HEK293T (cell line): ENCODE results near the gene OXSR1.

Source experiments
- CTCF ChIA-PET: fragments of 350-600 bp; formaldehyde crosslinking; extraction: SDS; loops from one replicate; lab custom pipeline; 2021; ENCODE audit warnings: antibody characterized with exemption, inconsistent platforms; lab: Yijun Ruan, JAX
- POLR2A ChIA-PET: fragments of 350-600 bp; formaldehyde crosslinking; extraction: SDS; loops from one replicate; lab custom pipeline; 2020; ENCODE audit warnings: antibody characterized with exemption, inconsistent platforms; lab: Yijun Ruan, JAX
- DNase-seq: peaks from one replicate; pipeline ENCODE4 v3.0.0; 2012; ENCODE audit warnings: mixed read lengths; ENCODE audit errors: extremely low spot score
- ARNT ChIP-seq: fragments of 450-650 bp; IDR thresholded peaks from 2 replicates; pipeline ENCODE4 v1.6.1; 2017; ENCODE audit warnings: mild to moderate bottlenecking
- BHLHE40 ChIP-seq: fragments of 450-650 bp; IDR thresholded peaks from 2 replicates; pipeline ENCODE4 v1.6.1; 2016; ENCODE audit warnings: mild to moderate bottlenecking, moderate library complexity, borderline replicate concordance
- CTBP1 ChIP-seq: fragments of 450-650 bp; IDR thresholded peaks from 2 replicates; pipeline ENCODE4 v1.6.1; 2016; ENCODE audit warnings: borderline replicate concordance
- ELF4 ChIP-seq: fragments of 450-650 bp; IDR thresholded peaks from 2 replicates; pipeline ENCODE4 v1.6.1; 2017; ENCODE audit warnings: antibody characterized with exemption
- FOXA1 ChIP-seq: fragments of 450-650 bp; IDR thresholded peaks from 2 replicates; pipeline ENCODE4 v1.6.1; 2016; ENCODE audit warnings: mild to moderate bottlenecking
- FOXK2 ChIP-seq: fragments of 450-650 bp; IDR thresholded peaks from 2 replicates; pipeline ENCODE4 v1.6.1; 2016; ENCODE audit warnings: mild to moderate bottlenecking
- FOXM1 ChIP-seq: fragments of 450-650 bp; IDR thresholded peaks from 2 replicates; pipeline ENCODE4 v1.6.1; 2017; ENCODE audit warnings: mild to moderate bottlenecking, borderline replicate concordance
- HDGF ChIP-seq: fragments of 450-650 bp; IDR thresholded peaks from 2 replicates; pipeline ENCODE4 v1.6.1; 2017; ENCODE audit warnings: antibody characterized with exemption, borderline replicate concordance
- L3MBTL2 ChIP-seq: fragments of 450-650 bp; conservative IDR thresholded peaks from 2 replicates; pipeline ENCODE4 v1.6.1; 2016; ENCODE audit warnings: mild to moderate bottlenecking
- LEF1 ChIP-seq: fragments of 450-650 bp; IDR thresholded peaks from 2 replicates; pipeline ENCODE4 v1.6.1; 2017; ENCODE audit warnings: mild to moderate bottlenecking, borderline replicate concordance
- NFRKB ChIP-seq: fragments of 450-650 bp; IDR thresholded peaks from 2 replicates; pipeline ENCODE4 v1.6.1; 2016; ENCODE audit warnings: mild to moderate bottlenecking, moderate library complexity
- SP1 ChIP-seq: fragments of 450-650 bp; IDR thresholded peaks from 2 replicates; pipeline ENCODE4 v1.6.1; 2017
- SUZ12 ChIP-seq: fragments of 450-650 bp; IDR thresholded peaks from 2 replicates; pipeline ENCODE4 v1.6.1; 2016; ENCODE audit warnings: mild to moderate bottlenecking
- TARDBP ChIP-seq: fragments of 450-650 bp; IDR thresholded peaks from 2 replicates; pipeline ENCODE4 v1.6.1; 2016
- ZNF384 ChIP-seq: fragments of 450-650 bp; IDR thresholded peaks from 2 replicates; pipeline ENCODE4 v1.6.1; 2016
- TF ChIP-seq, protein P1 (sequence below): fragments of 450-650 bp; IDR thresholded peaks from 2 replicates; pipeline ENCODE4 v1.6.1; 2016

OXSR1 gene

DNA sequence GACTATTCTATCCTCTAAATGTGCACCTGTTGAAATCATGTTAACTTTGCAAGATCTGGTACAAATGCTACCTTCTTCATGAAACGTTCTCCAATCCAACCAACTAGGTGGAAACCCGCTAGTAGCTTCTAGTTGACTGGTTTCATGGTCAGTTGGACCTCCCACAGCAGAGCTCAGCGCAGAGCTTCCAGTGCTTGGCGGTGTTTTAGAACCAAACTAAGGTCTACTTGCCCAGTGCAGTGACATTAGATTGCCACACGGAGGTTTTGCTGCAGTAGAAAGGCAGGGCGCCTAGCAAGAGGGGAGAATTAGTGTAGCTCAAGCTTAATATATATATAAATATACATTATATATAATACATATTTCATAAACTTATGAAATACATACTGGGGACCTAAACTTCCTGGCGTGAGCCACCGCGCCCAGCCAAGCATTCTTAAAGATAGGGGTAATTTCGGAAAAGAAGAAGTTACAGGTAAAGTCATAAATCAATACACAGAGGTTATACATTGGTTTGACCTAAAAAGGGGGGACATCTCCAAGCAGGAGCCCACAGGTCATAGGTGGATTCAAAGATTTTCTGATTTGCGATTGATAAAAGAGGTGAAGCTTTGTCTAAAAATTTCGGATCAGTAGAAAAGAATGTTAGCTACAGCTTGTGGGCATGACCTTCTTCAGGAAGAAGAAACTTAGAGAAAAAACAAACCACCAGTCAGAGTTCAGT is 2.1 kb upstream of the OXSR1 start:
- ChIA-PET POLR2A (interaction anchor here (1.3 to 4.6 kb wide), 3 partner anchors 10 to 51 kb away, joined by 3 to 39 read pairs (median 26); partner anchors contain the start of genes ACAA1 and MYD88), CTCF (interaction anchor here (0.7 kb wide), 1 partner anchor 167 kb away, joined by 3 read pairs; no protein-coding TSS in a partner anchor)

DNA sequence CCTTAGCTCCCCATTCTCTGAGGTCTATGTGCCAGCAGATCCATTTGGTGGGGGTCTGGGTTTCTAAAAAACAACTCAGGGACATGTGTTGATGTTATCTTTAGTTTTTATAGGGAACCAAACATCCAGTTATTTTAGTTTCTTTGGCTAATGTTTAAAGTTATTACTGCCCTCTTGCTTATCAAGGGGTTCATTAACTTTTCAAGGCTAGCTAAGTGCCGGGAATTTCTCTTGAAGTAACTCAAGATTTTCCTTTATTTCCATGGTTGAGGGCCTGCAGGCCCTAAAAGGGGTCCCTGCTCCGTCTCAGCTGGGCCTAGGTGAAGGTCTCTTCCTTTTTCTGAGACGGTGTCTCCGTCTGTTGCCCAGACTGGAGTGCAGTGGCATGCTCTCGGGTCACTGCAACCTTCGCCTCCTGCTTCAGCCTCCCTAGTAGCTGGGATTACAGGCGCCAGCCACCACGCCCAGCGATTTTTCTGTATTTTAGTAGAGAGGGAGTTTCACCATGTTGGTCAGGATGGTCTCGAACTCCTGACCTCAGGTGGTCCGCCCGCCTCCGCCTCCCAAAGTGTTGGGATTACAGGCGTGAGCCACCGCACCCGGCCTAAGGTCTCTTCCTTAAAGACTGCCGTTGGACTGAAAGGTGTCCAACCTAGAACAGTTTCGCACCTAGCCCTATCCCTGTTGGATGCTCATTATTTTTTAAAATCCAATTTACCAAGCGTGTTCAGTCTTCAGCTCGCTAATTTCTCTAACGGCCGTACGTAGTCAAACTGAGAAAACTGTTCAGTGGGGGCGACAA is 1.3 kb upstream of the OXSR1 start:
- ChIA-PET POLR2A (interaction anchor here (1.0 to 4.6 kb wide), 13 partner anchors 10 to 190 kb away, joined by 3 to 39 read pairs (median 4); partner anchors contain the start of genes ACAA1, MYD88 and XYLB), CTCF (interaction anchor here (1.4 kb wide), 1 partner anchor 9 kb away, joined by 4 read pairs; no protein-coding TSS in a partner anchor)

More for the DNA sequence above, 2.1 kb upstream of the OXSR1 start:
- DNase-seq, result no peak
- TF ChIP-seq SUZ12 (no peak), ELF4 (no peak), HDGF (no peak), CTBP1 (no peak), FOXK2 (no peak), L3MBTL2 (no peak), TARDBP (no peak), FOXA1 (no peak), FOXM1 (no peak), ARNT (no peak), BHLHE40 (no peak), NFRKB (no peak), ZNF384 (no peak), LEF1 (no peak), SP1 (no peak)
- TF ChIP-seq, protein P1, sequence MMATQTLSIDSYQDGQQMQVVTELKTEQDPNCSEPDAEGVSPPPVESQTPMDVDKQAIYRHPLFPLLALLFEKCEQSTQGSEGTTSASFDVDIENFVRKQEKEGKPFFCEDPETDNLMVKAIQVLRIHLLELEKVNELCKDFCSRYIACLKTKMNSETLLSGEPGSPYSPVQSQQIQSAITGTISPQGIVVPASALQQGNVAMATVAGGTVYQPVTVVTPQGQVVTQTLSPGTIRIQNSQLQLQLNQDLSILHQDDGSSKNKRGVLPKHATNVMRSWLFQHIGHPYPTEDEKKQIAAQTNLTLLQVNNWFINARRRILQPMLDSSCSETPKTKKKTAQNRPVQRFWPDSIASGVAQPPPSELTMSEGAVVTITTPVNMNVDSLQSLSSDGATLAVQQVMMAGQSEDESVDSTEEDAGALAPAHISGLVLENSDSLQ, result no peak

GRCh38 chr3:38164643-38164951 is 740 bp upstream of the OXSR1 start:
- ChIA-PET POLR2A (interaction anchor here (0.6 to 4.6 kb wide), 17 partner anchors 8 to 190 kb away, joined by 3 to 39 read pairs (median 3); partner anchors contain the start of genes ACAA1, MYD88 and XYLB), CTCF (interaction anchor here (0.7 to 1.4 kb wide), 2 partner anchors 10 to 133 kb away, joined by 3 to 4 read pairs; no protein-coding TSS in a partner anchor)
- DNase-seq, result no peak
- TF ChIP-seq ZNF384 (0 out of 2 replicates have a peak, but pooled peaks have one; percentile 55), TARDBP (no peak), FOXM1 (no peak), HDGF (no peak)

More for the DNA sequence above, 1.3 kb upstream of the OXSR1 start:
- DNase-seq, result no peak
- no peak for TF ChIP-seq FOXA1
- TF ChIP-seq CTBP1, result no peak
- TF ChIP-seq L3MBTL2, result no peak
- TF ChIP-seq LEF1, result no peak
- TF ChIP-seq ELF4, result no peak
- TF ChIP-seq HDGF, result no peak
- TF ChIP-seq ARNT, result no peak
- no peak for TF ChIP-seq ZNF384
- no peak for TF ChIP-seq SUZ12

- ChIA-PET POLR2A (interaction anchor here (0.9 to 4.6 kb wide), 9 partner anchors 12 to 145 kb away, joined by 3 to 39 read pairs (median 7); partner anchors contain the start of genes ACAA1 and MYD88), CTCF (no interaction called here)
- DNase-seq, result no peak
- no peak for TF ChIP-seq LEF1
- TF ChIP-seq TARDBP, result 0 out of 2 replicates have a peak, but pooled peaks have one; percentile 48
- no peak for TF ChIP-seq FOXK2
- no peak for TF ChIP-seq L3MBTL2
- no peak for TF ChIP-seq ELF4
These were observed 518 bp downstream of the OXSR1 start for GRCh38 chr3:38165722-38166387.

GRCh38 chr3:38167591-38167990 is 2.3 kb downstream of the OXSR1 start:
- TF ChIP-seq FOXK2, result no peak
- TF ChIP-seq HDGF, result no peak
- TF ChIP-seq, protein P1, result no peak
- TF ChIP-seq FOXA1, result no peak
- no peak for TF ChIP-seq CTBP1
- no peak for TF ChIP-seq BHLHE40
- TF ChIP-seq ARNT, result no peak
- no peak for TF ChIP-seq ELF4
- TF ChIP-seq FOXM1, result no peak
- no peak for TF ChIP-seq SP1
- ChIA-PET CTCF (interaction anchor here (0.6 to 0.7 kb wide), 2 partner anchors 31 to 99 kb away, joined by 3 to 8 read pairs; no protein-coding TSS in a partner anchor), POLR2A (no interaction called here)
- DNase-seq, result no peak
